NCI-H524 treated with DMSO at 0.1 percent for 48 hours (cell line): ENCODE measurements around the gene ABCC8.

Experiments
- DNase-seq: peaks from one replicate; lab custom pipeline; 2025; lab: John Stamatoyannopoulos, UW

ABCC8 gene

DNA sequence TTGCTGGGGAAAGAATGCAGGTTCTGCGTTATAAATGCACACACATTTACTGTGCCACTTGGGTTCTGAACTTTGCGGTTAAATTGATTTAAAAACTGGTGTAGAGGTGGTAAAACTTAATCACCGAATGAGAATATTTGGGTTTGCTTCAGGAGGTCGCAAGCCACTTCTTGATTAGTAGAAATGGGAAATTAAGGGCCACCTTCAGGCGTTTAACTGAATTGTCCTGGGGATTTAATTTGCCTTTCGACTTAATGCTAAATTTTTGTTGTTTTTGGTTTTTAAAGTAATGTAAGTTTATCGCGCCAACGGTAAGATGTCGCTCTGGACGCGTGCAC, 125.5 kb downstream of the ABCC8 start:
- no peak for DNase-seq

DNA sequence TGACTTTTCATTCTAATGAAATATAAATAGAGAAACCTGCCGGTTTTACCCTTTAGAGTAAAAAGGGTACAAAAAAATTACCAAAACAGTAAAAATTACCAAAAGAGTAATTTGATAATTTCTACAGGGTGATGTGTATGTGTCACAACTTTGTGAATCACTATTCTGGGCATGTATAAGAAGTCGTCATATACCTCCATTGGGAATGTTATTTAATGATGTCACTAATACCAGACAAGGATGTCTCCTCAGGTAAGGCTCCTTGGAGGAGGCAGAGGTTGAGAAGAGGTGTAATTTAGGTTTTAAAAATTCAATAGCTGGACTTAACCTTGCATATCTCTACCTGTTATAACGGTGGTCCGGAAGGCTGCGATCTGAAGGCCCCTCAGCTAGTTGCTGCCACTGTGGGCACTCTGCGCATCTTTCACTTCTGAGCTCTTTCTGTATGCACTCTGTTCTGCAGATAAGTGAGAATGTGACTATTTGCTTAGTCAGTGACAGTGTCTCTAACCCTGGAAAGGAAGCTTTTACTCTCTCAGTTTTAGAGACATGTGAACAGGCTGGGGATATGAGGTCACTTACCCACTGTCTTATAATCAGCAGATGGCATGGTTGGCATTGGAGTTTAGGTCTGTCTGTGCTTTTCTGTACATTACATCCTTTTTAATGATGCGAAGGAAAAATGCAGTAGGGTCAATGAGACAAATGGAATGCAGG, 126.0 kb downstream of the ABCC8 start:
- no peak for DNase-seq

DNA sequence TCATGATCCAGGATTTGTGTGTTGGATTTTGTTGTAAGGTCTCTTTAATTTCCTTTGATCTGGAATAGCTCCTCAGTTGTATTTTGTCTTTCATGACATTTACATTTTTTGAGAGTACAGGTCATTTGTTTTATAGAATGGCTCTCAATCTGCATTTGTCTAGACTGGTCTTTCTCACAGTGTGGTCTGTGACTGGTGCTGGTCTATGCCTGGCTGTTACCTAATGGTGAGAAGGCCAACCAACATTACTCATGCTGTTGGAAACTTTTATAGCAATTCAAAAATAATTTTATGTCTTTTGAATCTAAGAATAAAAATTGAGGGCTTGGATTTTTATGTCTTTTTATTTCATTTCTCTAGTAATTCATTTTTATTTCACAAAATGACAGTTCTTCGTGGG, 129.0 kb downstream of the ABCC8 start:
- DNase-seq, result no peak

DNA sequence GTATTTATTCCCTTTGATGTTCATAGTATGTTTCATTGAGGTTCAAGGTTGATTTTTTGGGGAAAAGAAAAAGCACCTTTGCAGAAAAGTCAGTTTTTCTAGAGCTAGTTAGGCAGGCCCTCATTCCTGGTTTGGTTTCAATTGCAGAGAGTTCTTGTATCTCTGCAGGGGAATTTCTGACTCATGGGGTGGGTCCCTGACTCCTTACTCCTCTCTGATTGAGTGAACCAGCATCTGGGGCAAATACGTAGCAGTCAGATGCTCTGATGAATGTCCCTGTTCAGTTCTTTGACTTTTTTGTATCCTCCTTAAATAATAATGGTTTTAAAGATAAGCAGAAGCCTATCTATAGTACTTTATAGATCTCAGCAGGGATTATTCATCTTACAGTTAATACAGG, 132.7 kb downstream of the ABCC8 start:
- no peak for DNase-seq

DNA sequence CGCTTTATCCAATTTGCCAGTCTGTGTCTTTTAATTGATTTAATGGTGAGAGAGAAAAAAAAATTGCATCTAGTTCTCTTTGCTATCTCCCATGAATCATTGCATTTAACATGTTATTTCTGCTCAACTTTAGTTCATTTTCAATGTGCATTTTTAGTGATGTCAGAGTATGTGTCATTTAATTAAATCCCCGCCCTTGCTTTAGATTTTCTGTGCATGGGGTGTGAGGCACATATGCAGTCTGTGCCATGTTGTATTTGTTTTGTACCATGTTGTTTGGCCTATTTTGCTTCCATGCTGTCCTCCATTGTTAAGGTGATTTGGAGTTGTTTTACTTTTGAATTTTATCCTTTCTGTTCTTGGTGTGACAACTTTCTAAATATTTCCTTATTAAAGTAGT, 133.4 kb downstream of the ABCC8 start:
- no peak for DNase-seq
